Hepatic stellate cell (primary cell): Measurements from ENCODE around the gene MARCHF2.
A peak's percentile ranks its signal among the peaks of the same experiment; 100 is the strongest.

ENCODE experiments used
- DNase-seq: peaks from one replicate; pipeline ENCODE4 v3.0.0; 2011; ENCODE audit warnings: low spot score

The MARCHF2 gene

GRCh38 chr19:8454218-8454617 lies 41.1 kb downstream of the MARCHF2 start:
- no peak for DNase-seq

- no peak for DNase-seq
Measured at GRCh38 chr19:8455018-8455417, 41.9 kb downstream of the MARCHF2 start.

- no peak for DNase-seq
Measured at GRCh38 chr19:8456064-8456463, 43.0 kb downstream of the MARCHF2 start.

GRCh38 chr19:8457209-8457608 lies 44.1 kb downstream of the MARCHF2 start:
- DNase-seq: no peak

GRCh38 chr19:8457827-8458226 lies 44.7 kb downstream of the MARCHF2 start:
- no peak for DNase-seq

- DNase-seq: no peak
Measured at GRCh38 chr19:8458380-8458779, 45.3 kb downstream of the MARCHF2 start.

- no peak for DNase-seq
Measured at GRCh38 chr19:8459095-8459494, 46.0 kb downstream of the MARCHF2 start.

GRCh38 chr19:8459520-8460270 lies 46.6 kb downstream of the MARCHF2 start:
- peak; percentile 75 for DNase-seq

- DNase-seq: no peak
Measured at GRCh38 chr19:8460516-8461298, 47.6 kb downstream of the MARCHF2 start.

- DNase-seq: no peak
Measured at GRCh38 chr19:8461376-8461775, 48.3 kb downstream of the MARCHF2 start.

GRCh38 chr19:8461891-8462290 lies 48.8 kb downstream of the MARCHF2 start:
- DNase-seq: no peak

- DNase-seq: no peak
Measured at GRCh38 chr19:8462571-8462970, 49.5 kb downstream of the MARCHF2 start.

- DNase-seq: no peak
Measured at GRCh38 chr19:8463365-8463764, 50.3 kb downstream of the MARCHF2 start.

- peak; percentile 46 for DNase-seq
Measured at GRCh38 chr19:8466018-8466417, 52.9 kb downstream of the MARCHF2 start.

- no peak for DNase-seq
Measured at GRCh38 chr19:8468124-8468523, 55.0 kb downstream of the MARCHF2 start.

- no peak for DNase-seq
Measured at GRCh38 chr19:8468761-8469373, 55.8 kb downstream of the MARCHF2 start.

GRCh38 chr19:8469613-8470368 lies 56.7 kb downstream of the MARCHF2 start:
- no peak for DNase-seq

- DNase-seq: no peak
Measured at GRCh38 chr19:8473648-8474476, 60.8 kb downstream of the MARCHF2 start.

GRCh38 chr19:8475005-8475404 lies 61.9 kb downstream of the MARCHF2 start:
- no peak for DNase-seq

- no peak for DNase-seq
Measured at GRCh38 chr19:8476524-8476923, 63.4 kb downstream of the MARCHF2 start.

- DNase-seq: no peak
Measured at GRCh38 chr19:8477889-8478288, 64.8 kb downstream of the MARCHF2 start.
